Endodermal cell (in vitro differentiated cells): ENCODE measurements around the gene ALOX5AP. TPM values are rescaled to one million over a fixed set of nuclear protein-coding genes. Genes with fewer than 3 reads are reported as not detected.

ENCODE experiments used
- DNase-seq: peaks from one replicate; pipeline ENCODE4 v3.0.0-alpha.2; 2017
- H3K27ac ChIP-seq: 2 replicates; pipeline ENCODE4 v1.5.1; 2013; ENCODE audit warnings: mild to moderate bottlenecking, low read depth, low read length, moderate library complexity
- H3K27me3 ChIP-seq: 2 replicates; pipeline ENCODE4 v1.6.1; 2013; ENCODE audit warnings: mild to moderate bottlenecking, low read length, moderate library complexity; ENCODE audit not compliant: insufficient read depth, control insufficient read depth, poor library complexity, severe bottlenecking
- H3K36me3 ChIP-seq: 2 replicates; pipeline ENCODE4 v1.7.0; 2013; ENCODE audit warnings: mild to moderate bottlenecking, low read length, moderate library complexity; ENCODE audit not compliant: control insufficient read depth, insufficient read depth
- H3K4me1 ChIP-seq: one replicate; pipeline ENCODE4 v1.7.0; 2013; ENCODE audit warnings: low read length; ENCODE audit not compliant: control insufficient read depth, insufficient read depth
- H3K4me3 ChIP-seq: 2 replicates; pipeline ENCODE4 v1.5.1; 2013; ENCODE audit warnings: mild to moderate bottlenecking, low read length, moderate library complexity
- H3K9ac ChIP-seq: 2 replicates; pipeline ENCODE4 v1.6.1; 2013; ENCODE audit warnings: mild to moderate bottlenecking, low read length, moderate library complexity; ENCODE audit not compliant: poor library complexity, severe bottlenecking; ENCODE audit errors: extremely low read depth
- H3K9me3 ChIP-seq: 2 replicates; pipeline ENCODE4 v1.6.1; 2013; ENCODE audit warnings: mild to moderate bottlenecking, low read length, moderate library complexity; ENCODE audit not compliant: control insufficient read depth
- H3K27ac Mint-ChIP-seq: 2 replicates; pipeline ENCODE4 v1.8.0; 2020; ENCODE audit warnings: mixed read lengths
- H3K27me3 Mint-ChIP-seq: 2 replicates; pipeline ENCODE4 v1.8.0; 2021; ENCODE audit warnings: mild to moderate bottlenecking, mixed read lengths; ENCODE audit not compliant: insufficient read depth
- H3K36me3 Mint-ChIP-seq: 2 replicates; pipeline ENCODE4 v1.8.0; 2020; ENCODE audit warnings: low read depth, mixed read lengths
- H3K4me1 Mint-ChIP-seq: 2 replicates; pipeline ENCODE4 v1.8.0; 2020; ENCODE audit warnings: mixed read lengths
- H3K4me3 Mint-ChIP-seq: 2 replicates; pipeline ENCODE4 v1.8.0; 2020; ENCODE audit warnings: mild to moderate bottlenecking, moderate library complexity, mixed read lengths
- H3K9me3 Mint-ChIP-seq: 2 replicates; pipeline ENCODE4 v1.8.0; 2020; ENCODE audit warnings: mild to moderate bottlenecking, mixed read lengths
- whole genome bisulfite sequencing, 2 experiments: methylation state at CpG; one replicate each; pipeline versions ENCODE4 v1.1.5 to v1.1.7; 2013; ENCODE audit warnings: missing lambda C conversion rate in 2 of 2, mixed read lengths in 1 of 2; ENCODE audit not compliant: insufficient coverage in 1 of 2, insufficient read length in 1 of 2; 5-methylcytosine and 5-hydroxymethylcytosine counted together
- total RNA-seq, 2 donors: library from RNA; stranded (reverse); fragmentation: NEBNext Ultra II Directional in 1 of 2; extraction: Animal tissue kit (Norgen Biotek cat#: 25700) in 1 of 2; gene quantifications; 2 replicates in 1 of 2; 3 replicates in 1 of 2; pipeline ENCODE4 v1.2.1, GENCODE V29; 2021
- TF ChIP-seq, protein P1 (sequence below): fragments of 200-600 bp; sonication (generic); conservative IDR thresholded peaks from 2 replicates; pipeline ENCODE4 v1.5.0; 2021; ENCODE audit warnings: antibody characterized with exemption, mild to moderate bottlenecking

The ALOX5AP gene
- total RNA-seq, 2 donors from 2014 or later: not detected

DNA sequence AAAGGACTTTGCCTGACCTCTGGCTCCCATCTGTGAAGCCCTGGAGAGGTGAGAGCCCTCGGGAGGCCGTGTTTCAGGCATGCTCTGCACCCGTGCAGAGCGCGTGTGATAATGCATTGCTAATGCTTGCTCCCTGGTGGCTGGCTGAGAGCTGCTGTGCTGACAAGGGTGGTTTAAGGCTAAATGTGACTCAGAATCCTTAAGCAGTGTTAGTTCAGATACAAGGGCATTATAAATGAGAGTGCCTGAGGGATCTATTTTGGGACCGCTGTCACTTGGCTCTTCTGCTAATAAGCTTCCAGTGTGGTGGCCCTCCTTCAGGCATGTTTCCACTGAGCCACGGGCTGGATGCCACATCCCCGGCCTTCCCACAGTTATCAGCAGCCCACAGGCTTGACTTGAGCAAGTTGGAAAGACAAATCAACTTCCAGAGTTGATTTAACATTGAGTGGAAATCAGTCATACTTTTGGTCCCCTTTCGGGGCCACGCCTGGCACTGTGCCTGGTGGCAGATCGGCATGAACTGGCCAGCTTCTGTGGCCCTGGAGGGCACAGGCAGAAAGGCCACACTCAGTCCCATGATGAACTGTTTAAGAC lies 17.0 kb downstream of the ALOX5AP start:
- H3K36me3 ChIP-seq: no peaks in the 10 kb centered on the region
- TF ChIP-seq, protein P1, sequence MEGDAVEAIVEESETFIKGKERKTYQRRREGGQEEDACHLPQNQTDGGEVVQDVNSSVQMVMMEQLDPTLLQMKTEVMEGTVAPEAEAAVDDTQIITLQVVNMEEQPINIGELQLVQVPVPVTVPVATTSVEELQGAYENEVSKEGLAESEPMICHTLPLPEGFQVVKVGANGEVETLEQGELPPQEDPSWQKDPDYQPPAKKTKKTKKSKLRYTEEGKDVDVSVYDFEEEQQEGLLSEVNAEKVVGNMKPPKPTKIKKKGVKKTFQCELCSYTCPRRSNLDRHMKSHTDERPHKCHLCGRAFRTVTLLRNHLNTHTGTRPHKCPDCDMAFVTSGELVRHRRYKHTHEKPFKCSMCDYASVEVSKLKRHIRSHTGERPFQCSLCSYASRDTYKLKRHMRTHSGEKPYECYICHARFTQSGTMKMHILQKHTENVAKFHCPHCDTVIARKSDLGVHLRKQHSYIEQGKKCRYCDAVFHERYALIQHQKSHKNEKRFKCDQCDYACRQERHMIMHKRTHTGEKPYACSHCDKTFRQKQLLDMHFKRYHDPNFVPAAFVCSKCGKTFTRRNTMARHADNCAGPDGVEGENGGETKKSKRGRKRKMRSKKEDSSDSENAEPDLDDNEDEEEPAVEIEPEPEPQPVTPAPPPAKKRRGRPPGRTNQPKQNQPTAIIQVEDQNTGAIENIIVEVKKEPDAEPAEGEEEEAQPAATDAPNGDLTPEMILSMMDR: no peak
- Mint-ChIP-seq H3K36me3 (no peaks in the 10 kb centered on the region), H3K4me1 (peaks cover 29% of the 10 kb centered on the region), H3K27ac (no peak overlapping the region), H3K27me3 (peaks cover 7% of the 10 kb centered on the region), H3K9me3 (no peaks in the 10 kb centered on the region), H3K4me3 (no peak overlapping the region)
- H3K27me3 ChIP-seq: no peaks in the 10 kb centered on the region
- no peak for DNase-seq
- no peak overlapping the region for H3K9ac ChIP-seq
- H3K9me3 ChIP-seq: no peaks in the 10 kb centered on the region
- 88 to 95% methylated on average over 2 to 11 of the region's 11 CpGs for WGBS, 2 experiments
- no peak overlapping the region for H3K27ac ChIP-seq
- H3K4me1 ChIP-seq: peaks cover 17% of the 10 kb centered on the region
- no peak overlapping the region for H3K4me3 ChIP-seq

DNA sequence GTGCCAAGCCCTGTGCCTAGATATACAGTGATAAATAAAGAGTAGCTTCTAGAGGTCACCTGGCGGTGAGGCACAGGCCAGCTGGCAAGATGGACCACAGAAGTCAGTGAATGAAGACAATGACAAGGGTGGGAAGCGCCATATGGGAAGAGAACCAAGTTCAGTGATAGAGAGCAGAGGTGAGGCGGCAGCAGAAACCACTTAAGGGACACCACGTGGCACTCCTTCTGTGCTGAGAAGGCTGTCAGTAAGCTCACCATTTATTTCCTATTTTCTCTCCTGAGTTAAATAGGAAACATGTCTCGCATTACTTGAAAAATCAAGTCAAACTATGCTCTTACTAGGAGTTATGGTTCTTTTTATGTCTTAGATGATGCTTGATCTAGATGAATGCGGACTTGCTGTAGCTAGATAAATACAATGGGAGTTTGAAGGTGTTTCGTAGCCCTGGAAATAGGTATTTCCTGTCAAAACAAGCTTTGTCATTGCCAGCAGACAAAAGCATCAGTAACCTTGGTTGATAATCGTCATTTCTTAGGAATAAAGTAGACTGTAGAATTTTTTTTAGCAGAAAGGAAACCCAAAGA lies 17.8 kb downstream of the ALOX5AP start:
- Mint-ChIP-seq H3K36me3 (no peaks in the 10 kb centered on the region), H3K4me1 (peaks cover 32% of the 10 kb centered on the region), H3K27me3 (peaks cover 7% of the 10 kb centered on the region), H3K9me3 (no peaks in the 10 kb centered on the region), H3K27ac (no peak overlapping the region), H3K4me3 (no peak overlapping the region)
- H3K36me3 ChIP-seq: no peaks in the 10 kb centered on the region
- no peaks in the 10 kb centered on the region for H3K27me3 ChIP-seq
- TF ChIP-seq, protein P1: no peak
- H3K4me1 ChIP-seq: peaks cover 20% of the 10 kb centered on the region
- no peaks in the 10 kb centered on the region for H3K9me3 ChIP-seq
- no peak overlapping the region for H3K9ac ChIP-seq
- H3K4me3 ChIP-seq: no peak overlapping the region
- DNase-seq: no peak
- WGBS, 2 experiments: 94 to 95% methylated on average over 8 of the region's 8 CpGs
- no peak overlapping the region for H3K27ac ChIP-seq

DNA sequence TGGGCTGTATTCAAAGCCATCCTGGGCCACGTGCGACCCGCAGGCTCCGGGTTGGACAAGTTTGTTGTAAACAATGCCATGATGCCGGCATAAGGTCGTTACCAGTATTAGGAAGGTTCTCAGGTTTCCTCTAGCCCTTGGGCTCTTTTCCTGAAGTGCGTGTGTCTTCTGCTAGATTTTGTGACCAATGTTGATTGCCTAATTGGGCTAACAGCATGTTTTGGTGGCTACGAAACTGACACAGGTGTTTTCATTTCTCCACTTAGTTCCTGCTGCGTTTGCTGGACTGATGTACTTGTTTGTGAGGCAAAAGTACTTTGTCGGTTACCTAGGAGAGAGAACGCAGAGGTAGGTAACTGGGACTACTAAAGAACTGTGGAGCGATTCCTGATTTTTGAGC lies 20.3 kb downstream of the ALOX5AP start:
- Mint-ChIP-seq H3K36me3 (no peaks in the 10 kb centered on the region), H3K27me3 (peaks cover 17% of the 10 kb centered on the region), H3K9me3 (no peaks in the 10 kb centered on the region), H3K4me1 (peaks cover 26% of the 10 kb centered on the region), H3K4me3 (no peak overlapping the region), H3K27ac (no peak overlapping the region)
- H3K27me3 ChIP-seq: no peaks in the 10 kb centered on the region
- WGBS, 2 experiments: 90 to 92% methylated on average over 12 of the region's 12 CpGs
- H3K36me3 ChIP-seq: no peaks in the 10 kb centered on the region
- H3K4me3 ChIP-seq: no peak overlapping the region
- no peaks in the 10 kb centered on the region for H3K9me3 ChIP-seq
- H3K4me1 ChIP-seq: peaks cover 23% of the 10 kb centered on the region
- H3K27ac ChIP-seq: no peak overlapping the region
- TF ChIP-seq, protein P1: no peak
- no peak for DNase-seq
- no peak overlapping the region for H3K9ac ChIP-seq
